Ectodermal cell (in vitro differentiated cells): Measurements from ENCODE around the gene ERCC2.
"Not testable (repeated sequence)": the region's sequence is repeated elsewhere in the genome, so short reads cannot be mapped to it uniquely, and the experiment has no call there.

Experiments
- H3K27ac ChIP-seq: 2 replicates; pipeline ENCODE4 v1.7.0; 2013; ENCODE audit warnings: mild to moderate bottlenecking, low read depth, low read length; ENCODE audit not compliant: insufficient read depth, poor library complexity, severe bottlenecking
- H3K27me3 ChIP-seq: 2 replicates; pipeline ENCODE4 v1.7.0; 2013; ENCODE audit warnings: mild to moderate bottlenecking, low read length; ENCODE audit not compliant: insufficient read depth, control insufficient read depth, poor library complexity, severe bottlenecking
- H3K36me3 ChIP-seq: one replicate; pipeline ENCODE4 v1.7.0; 2013; ENCODE audit warnings: low read length; ENCODE audit not compliant: control insufficient read depth, insufficient read depth
- H3K4me1 ChIP-seq: one replicate; pipeline ENCODE4 v1.7.0; 2013; ENCODE audit warnings: low read length; ENCODE audit not compliant: control insufficient read depth, insufficient read depth
- H3K4me3 ChIP-seq: 2 replicates; pipeline ENCODE4 v1.7.0; 2013; ENCODE audit warnings: low read depth, low read length, control low read depth; ENCODE audit not compliant: insufficient read depth
- H3K9me3 ChIP-seq: 2 replicates; pipeline ENCODE4 v1.7.0; 2013; ENCODE audit warnings: mild to moderate bottlenecking, low read length, moderate library complexity; ENCODE audit not compliant: control insufficient read depth
- WGBS, 2 experiments: methylation state at CpG; one replicate each; pipeline ENCODE4 v1.1.7; 2013; ENCODE audit warnings: missing lambda C conversion rate in 2 of 2; 5-methylcytosine and 5-hydroxymethylcytosine counted together

The ERCC2 gene

GRCh38 chr19:45320997-45321775 is 49.2 kb downstream of the ERCC2 start:
- WGBS, 2 experiments: 89 to 90% methylated on average over 12 of the region's 12 CpGs
- H3K27me3 ChIP-seq: peaks cover 22% of the 10 kb centered on the region
- peaks cover 12% of the 10 kb centered on the region for H3K4me1 ChIP-seq
- no peak overlapping the region for H3K4me3 ChIP-seq
- H3K9me3 ChIP-seq: no peaks in the 10 kb centered on the region
- no peak overlapping the region for H3K27ac ChIP-seq
- no peaks in the 10 kb centered on the region for H3K36me3 ChIP-seq

GRCh38 chr19:45315304-45315703 is 55.1 kb downstream of the ERCC2 start:
- H3K27ac ChIP-seq: no peak overlapping the region
- WGBS, 2 experiments: 79 to 81% methylated on average over 21 of the region's 21 CpGs
- no peak overlapping the region for H3K4me3 ChIP-seq
- no peaks in the 10 kb centered on the region for H3K36me3 ChIP-seq
- no peaks in the 10 kb centered on the region for H3K9me3 ChIP-seq
- peaks cover 25% of the 10 kb centered on the region for H3K27me3 ChIP-seq
- H3K4me1 ChIP-seq: no peaks in the 10 kb centered on the region

- Histone ChIP-seq H3K36me3 (no peaks in the 10 kb centered on the region), H3K27ac (no peak overlapping the region), H3K4me3 (no peak overlapping the region), H3K9me3 (no peaks in the 10 kb centered on the region), H3K4me1 (no peaks in the 10 kb centered on the region), H3K27me3 (peaks cover 25% of the 10 kb centered on the region)
- WGBS, 2 experiments: 83 to 87% methylated on average over 8 of the region's 8 CpGs
Observed at GRCh38 chr19:45314708-45315245, 55.6 kb downstream of the ERCC2 start.

GRCh38 chr19:45312285-45312684 is 58.1 kb downstream of the ERCC2 start:
- peaks cover 22% of the 10 kb centered on the region for H3K27me3 ChIP-seq
- not testable (repeated sequence) for H3K27ac ChIP-seq, H3K9me3 ChIP-seq, H3K4me3 ChIP-seq, H3K4me1 ChIP-seq, H3K36me3 ChIP-seq
- 94 to 95% methylated on average over 14 of the region's 14 CpGs for WGBS, 2 experiments

- Histone ChIP-seq H3K4me1 (no peaks in the 10 kb centered on the region), H3K36me3 (no peaks in the 10 kb centered on the region), H3K9me3 (no peaks in the 10 kb centered on the region), H3K27me3 (peaks cover 22% of the 10 kb centered on the region), H3K27ac (no peak overlapping the region), H3K4me3 (no peak overlapping the region)
- 83 to 84% methylated on average over 18 of the region's 18 CpGs for WGBS, 2 experiments
Observed at GRCh38 chr19:45311621-45312020, 58.8 kb downstream of the ERCC2 start.

- H3K4me3 ChIP-seq, H3K4me1 ChIP-seq, H3K36me3 ChIP-seq, H3K27ac ChIP-seq, H3K9me3 ChIP-seq: not testable (repeated sequence)
- WGBS, 2 experiments: 92 to 93% methylated on average over 8 of the region's 8 CpGs
- H3K27me3 ChIP-seq: peaks cover 10% of the 10 kb centered on the region
Observed at GRCh38 chr19:45309322-45309721, 61.1 kb downstream of the ERCC2 start.

DNA sequence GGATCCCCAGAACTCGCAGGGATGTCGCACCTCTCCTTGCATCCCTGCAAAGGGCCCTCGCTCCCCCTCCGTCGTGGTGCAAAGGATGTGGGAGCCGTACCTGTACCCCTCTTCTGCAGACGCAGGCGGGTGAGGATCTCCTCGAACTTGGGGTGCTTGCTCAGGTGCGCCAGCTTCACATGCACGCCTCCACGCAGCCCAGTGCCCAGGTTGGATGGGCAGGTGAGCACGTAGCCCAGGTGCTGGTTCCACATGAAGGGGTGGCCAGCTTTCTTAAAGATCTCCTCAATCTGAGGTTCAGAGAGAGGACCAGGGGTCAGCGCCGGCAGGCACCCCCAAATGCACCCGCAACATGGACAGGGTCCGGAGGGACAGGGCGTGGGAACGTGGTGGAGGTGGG is 63.0 kb downstream of the ERCC2 start:
- no peaks in the 10 kb centered on the region for H3K9me3 ChIP-seq
- no peaks in the 10 kb centered on the region for H3K36me3 ChIP-seq
- H3K27ac ChIP-seq: no peak overlapping the region
- no peaks in the 10 kb centered on the region for H3K4me1 ChIP-seq
- 93 to 94% methylated on average over 19 of the region's 19 CpGs for WGBS, 2 experiments
- no peaks in the 10 kb centered on the region for H3K27me3 ChIP-seq
- no peak overlapping the region for H3K4me3 ChIP-seq

GRCh38 chr19:45306518-45307027 is 63.8 kb downstream of the ERCC2 start:
- Histone ChIP-seq H3K9me3 (no peaks in the 10 kb centered on the region), H3K27ac (no peak overlapping the region)
- 86 to 88% methylated on average over 18 of the region's 18 CpGs for WGBS, 2 experiments

GRCh38 chr19:45306040-45306439 is 64.3 kb downstream of the ERCC2 start:
- Histone ChIP-seq H3K9me3 (no peaks in the 10 kb centered on the region), H3K27ac (no peak overlapping the region), H3K27me3 (no peaks in the 10 kb centered on the region), H3K4me3 (no peak overlapping the region), H3K4me1 (no peaks in the 10 kb centered on the region), H3K36me3 (no peaks in the 10 kb centered on the region)
- 88 to 89% methylated on average over 9 of the region's 9 CpGs for WGBS, 2 experiments

More at GRCh38 chr19:45306518-45307027, 63.8 kb downstream of the ERCC2 start:
- Histone ChIP-seq H3K27me3 (no peaks in the 10 kb centered on the region), H3K4me3 (no peak overlapping the region), H3K4me1 (no peaks in the 10 kb centered on the region), H3K36me3 (no peaks in the 10 kb centered on the region)

DNA sequence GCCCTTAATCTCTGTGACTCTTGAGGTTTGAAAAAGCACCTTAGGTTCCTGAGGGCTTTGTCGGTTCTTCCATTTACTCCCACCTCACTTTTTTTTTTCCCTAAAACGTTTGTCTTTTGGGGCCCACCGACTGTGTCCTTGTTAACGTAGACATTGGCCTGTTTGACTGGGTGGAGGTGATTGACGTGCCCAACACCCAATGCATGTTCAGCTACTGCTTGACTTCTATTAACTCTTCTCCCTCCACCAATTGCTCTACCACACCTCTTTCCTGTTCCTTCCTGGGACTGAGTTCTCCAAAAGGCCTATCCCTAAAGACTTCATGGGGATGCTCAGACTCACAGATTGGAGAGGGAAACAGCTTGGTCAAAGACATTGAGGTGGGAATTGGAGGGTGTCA is 65.0 kb downstream of the ERCC2 start:
- Histone ChIP-seq H3K36me3 (no peaks in the 10 kb centered on the region), H3K9me3 (no peaks in the 10 kb centered on the region), H3K4me1 (no peaks in the 10 kb centered on the region), H3K27me3 (no peaks in the 10 kb centered on the region), H3K4me3 (no peak overlapping the region), H3K27ac (no peak overlapping the region)
- WGBS, 2 experiments: 39 to 43% methylated on average over 5 of the region's 5 CpGs
